Hypothalamus (tissue), 51 donors: ENCODE results near the gene GNG12.

Experiments
- DNase-seq, 51 donors: peaks; one replicate each; lab custom pipeline; 2025; lab: John Stamatoyannopoulos, UW

Gene GNG12

GRCh38 chr1:67832737-67833601, at the start of gene GNG12:
Gene GNG12, minus strand, starts transcription at chr1:67833467. Its CDS starts 125,781 bp downstream, at chr1:67707686.
- peak in 38 of 51 donors; percentile 11 to 77 (median 42) for DNase-seq

DNA sequence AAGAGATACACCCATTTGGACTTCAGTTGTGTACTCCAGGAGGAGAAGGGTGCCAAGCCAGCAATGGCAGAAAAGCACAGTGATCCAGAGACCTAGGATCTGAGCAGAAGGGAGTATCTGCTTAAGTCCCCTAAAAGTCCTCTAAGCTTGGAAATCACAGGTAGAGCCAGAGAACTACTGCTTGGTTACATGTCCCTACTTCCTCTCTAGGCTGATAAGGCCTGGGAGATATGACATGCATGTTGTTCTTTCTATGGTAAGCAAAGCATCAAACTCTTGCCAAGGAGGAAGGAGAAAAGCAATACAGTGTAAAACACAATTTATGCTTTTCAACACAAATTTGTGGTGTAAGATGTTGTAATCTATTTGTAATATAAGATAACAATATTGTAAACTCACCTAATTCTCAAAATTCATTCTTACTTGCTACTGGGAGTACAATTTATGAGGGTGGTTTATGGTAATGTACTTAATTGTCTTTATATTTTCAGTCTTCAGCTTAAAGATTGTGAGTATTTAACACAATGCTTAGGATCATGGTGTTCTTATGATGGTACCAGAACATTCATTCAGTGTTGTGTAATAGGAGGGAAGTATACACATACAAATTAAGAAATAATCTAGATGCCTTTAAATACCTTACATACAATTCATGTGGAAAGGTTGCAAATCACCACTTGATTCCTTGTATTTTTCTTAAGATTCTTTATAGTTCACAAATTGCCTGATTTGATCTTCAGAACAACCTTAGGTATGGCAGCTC, 49.1 kb upstream of the GNG12 start:
- DNase-seq = no peak

DNA sequence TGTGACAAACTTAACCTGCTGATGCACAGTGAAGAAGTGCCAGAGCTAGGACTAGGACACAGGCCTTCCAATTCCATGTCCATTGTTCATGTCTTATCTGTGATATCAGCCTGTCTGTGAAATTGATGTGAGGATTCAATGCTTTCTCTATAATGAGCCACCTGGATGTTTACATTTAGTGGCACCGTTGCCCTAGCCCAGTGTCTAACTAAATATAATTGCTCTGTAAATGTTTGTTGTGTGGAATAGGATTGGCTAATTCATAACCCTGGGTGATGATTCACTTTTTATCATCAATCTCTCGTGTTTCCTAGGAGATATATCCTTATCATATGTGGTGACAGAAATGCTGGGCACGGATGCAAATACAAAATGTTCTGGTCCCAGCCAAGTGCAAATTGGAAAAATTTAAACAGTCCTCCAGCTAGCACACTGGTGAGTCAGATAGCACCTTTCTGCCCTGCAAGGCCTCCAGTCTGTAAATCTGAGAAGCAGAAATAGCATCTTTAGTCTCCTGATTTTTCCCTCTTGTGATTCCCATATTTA, 46.9 kb upstream of the GNG12 start:
- no peak for DNase-seq

GRCh38 chr1:67879485-67879884, 46.2 kb upstream of the GNG12 start:
- DNase-seq = no peak

GRCh38 chr1:67874501-67875111, 41.3 kb upstream of the GNG12 start:
- DNase-seq = no peak

- no peak for DNase-seq
These were observed 36.0 kb upstream of the GNG12 start for GRCh38 chr1:67869233-67869632.

- no peak for DNase-seq
These were observed 30.4 kb upstream of the GNG12 start for GRCh38 chr1:67863637-67864036.

GRCh38 chr1:67862685-67863084, 29.4 kb upstream of the GNG12 start:
- DNase-seq = no peak

- no peak for DNase-seq
These were observed 28.7 kb upstream of the GNG12 start for GRCh38 chr1:67861856-67862516.

DNA sequence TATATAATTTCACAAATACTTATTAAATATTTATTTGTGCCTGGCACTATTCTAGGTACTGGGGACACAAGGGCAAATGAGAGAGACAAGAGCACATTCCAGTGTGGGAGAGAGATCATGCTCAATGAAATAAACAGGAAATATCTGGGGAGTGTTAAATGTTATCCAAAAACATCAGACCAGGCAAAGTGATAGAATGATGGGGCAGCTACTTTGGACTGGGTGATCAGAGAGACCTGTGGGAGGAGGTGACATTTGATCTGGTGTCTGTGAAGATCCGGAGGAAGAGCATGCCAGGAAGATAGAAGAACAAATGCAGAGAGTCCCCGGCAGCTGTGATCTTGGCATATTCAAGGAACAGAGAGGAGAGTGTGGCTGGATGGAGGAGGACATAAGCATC, 27.5 kb upstream of the GNG12 start:
- no peak for DNase-seq

DNA sequence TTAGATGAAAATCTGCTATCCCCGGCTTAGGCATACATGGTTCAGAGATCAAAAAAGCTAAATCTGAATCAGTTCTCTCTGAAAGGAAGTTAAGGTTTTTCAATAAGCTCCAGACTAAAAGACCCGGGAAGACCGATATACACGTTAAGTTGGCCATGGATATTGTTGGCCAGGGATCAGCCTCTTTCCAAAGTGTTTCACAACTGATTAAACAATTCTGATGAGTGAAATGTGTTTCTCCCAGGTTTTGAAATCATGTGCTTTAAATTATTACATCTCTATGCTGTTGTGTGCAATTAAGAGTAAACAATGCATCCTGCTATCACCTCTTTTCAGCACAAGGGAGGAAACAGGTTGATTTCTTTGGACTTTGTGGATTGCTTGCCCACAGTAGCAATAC, 23.7 kb upstream of the GNG12 start:
- DNase-seq = no peak

GRCh38 chr1:67855961-67856360, 22.7 kb upstream of the GNG12 start:
- DNase-seq = peak in 1 of 51 donors; percentile 38

GRCh38 chr1:67855444-67855843, 22.2 kb upstream of the GNG12 start:
- no peak for DNase-seq

GRCh38 chr1:67853704-67854103, 20.4 kb upstream of the GNG12 start:
- DNase-seq = peak in 38 of 51 donors; percentile 5 to 75 (median 48)

DNA sequence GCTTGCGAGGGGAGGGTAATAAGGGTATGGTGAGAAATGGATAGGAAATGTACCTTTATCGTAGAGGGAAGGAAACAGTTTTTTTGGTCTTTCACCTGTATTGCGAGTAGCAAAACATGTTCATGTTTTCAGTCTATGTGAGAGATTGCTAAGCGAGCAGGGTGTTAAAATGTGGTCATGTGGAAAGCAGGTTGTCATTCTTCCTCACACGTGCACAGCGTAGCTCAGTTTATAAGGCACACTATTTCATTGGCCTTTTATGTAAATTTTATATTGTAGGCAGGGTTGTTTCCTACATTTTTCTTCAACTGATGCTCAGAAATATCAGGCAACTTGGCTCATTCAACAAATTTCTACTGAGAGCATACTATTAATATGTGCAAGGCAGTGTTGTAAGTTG, 18.5 kb upstream of the GNG12 start:
- no peak for DNase-seq

- DNase-seq = peak in 24 of 51 donors; percentile 2 to 72 (median 26)
These were observed 17.4 kb upstream of the GNG12 start for GRCh38 chr1:67850611-67851075.

- DNase-seq = peak in 2 of 51 donors; percentile 6 to 58
These were observed 16.9 kb upstream of the GNG12 start for GRCh38 chr1:67850151-67850551.

GRCh38 chr1:67847466-67847865, 14.2 kb upstream of the GNG12 start:
- no peak for DNase-seq

DNA sequence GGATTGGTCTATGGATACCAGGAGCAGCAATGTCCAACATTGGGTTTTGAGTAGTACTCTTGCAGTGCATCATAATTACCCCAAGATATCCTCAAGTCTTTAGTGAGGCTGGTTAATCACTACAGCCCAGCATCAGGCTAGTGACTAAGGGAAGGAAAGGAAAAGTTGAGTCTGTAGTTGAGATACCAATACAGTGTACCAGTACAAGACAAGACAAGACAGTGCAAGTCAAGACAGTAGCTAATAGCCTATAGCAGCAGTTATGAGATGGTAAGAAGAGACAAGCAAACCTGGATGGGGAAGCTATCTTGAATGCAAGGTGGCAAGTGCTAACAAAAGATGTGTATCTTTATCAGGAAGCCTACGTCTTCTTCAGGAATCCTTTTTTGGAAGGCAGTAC, 13.3 kb upstream of the GNG12 start:
- DNase-seq = no peak

DNA sequence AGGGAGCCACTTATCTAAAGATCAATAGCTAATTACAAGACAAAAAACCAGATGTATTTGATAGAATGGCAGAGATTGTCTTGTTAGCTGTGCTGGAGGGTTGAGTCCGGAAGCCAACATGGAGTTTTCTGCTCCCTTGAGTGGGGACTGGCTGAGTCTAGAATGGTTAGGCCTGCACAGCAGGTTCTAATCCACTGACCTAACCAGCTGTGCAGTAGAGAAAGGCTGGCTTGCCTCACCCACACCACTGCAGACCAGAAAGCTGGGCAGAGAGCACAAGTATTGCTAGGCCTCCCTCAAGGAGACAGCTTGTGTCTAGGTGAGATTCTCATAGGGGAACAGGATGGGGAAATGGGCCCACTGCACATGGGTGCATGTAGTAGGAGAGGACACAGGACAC, 11.7 kb upstream of the GNG12 start:
- no peak for DNase-seq
